HL-60 (cell line): ENCODE measurements around the gene COL23A1.

ENCODE experiments used
- POLR2AphosphoS5 ChIP-seq: IDR thresholded peaks from 2 replicates; pipeline ENCODE4 v1.6.1; 2012; ENCODE audit warnings: low read depth
- TF ChIP-seq, protein P1 (sequence below): IDR thresholded peaks from one replicate; pipeline ENCODE4 v1.5.1; 2011; ENCODE audit warnings: low read length, control low read depth, inconsistent platforms; ENCODE audit not compliant: insufficient read depth

GRCh38 chr5:178189433-178189832, 400.8 kb downstream of the COL23A1 start:
- TF ChIP-seq, protein P1, sequence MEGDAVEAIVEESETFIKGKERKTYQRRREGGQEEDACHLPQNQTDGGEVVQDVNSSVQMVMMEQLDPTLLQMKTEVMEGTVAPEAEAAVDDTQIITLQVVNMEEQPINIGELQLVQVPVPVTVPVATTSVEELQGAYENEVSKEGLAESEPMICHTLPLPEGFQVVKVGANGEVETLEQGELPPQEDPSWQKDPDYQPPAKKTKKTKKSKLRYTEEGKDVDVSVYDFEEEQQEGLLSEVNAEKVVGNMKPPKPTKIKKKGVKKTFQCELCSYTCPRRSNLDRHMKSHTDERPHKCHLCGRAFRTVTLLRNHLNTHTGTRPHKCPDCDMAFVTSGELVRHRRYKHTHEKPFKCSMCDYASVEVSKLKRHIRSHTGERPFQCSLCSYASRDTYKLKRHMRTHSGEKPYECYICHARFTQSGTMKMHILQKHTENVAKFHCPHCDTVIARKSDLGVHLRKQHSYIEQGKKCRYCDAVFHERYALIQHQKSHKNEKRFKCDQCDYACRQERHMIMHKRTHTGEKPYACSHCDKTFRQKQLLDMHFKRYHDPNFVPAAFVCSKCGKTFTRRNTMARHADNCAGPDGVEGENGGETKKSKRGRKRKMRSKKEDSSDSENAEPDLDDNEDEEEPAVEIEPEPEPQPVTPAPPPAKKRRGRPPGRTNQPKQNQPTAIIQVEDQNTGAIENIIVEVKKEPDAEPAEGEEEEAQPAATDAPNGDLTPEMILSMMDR = no peak
- TF ChIP-seq POLR2AphosphoS5 = no peak
